ENCODE data around the gene STK4.

STK4 gene

DNA sequence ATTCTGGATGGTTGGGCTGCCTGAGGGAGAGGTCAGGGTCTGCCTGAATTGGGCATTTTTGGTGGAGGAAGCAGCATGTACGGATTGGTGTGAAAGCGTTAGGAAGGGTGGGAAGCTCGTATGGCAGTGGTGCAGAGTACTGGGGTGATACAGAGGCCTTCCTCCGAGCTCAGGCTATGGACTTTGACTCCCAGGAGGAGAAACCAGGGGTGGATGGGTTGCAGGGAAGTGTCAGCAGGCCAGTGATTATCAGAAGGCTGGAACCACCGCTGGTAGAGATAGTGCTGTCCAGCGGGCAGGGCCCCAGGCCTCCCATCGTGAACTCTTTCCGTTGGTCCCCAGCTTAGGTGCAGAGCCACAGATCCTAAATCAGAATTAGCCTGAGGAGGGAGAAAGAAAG lies 143.3 kb downstream of the STK4 start:
- no peak for DNase-seq (ENCODE audit: low read depth in 1 of 2, low spot score in 1 of 2)

DNA sequence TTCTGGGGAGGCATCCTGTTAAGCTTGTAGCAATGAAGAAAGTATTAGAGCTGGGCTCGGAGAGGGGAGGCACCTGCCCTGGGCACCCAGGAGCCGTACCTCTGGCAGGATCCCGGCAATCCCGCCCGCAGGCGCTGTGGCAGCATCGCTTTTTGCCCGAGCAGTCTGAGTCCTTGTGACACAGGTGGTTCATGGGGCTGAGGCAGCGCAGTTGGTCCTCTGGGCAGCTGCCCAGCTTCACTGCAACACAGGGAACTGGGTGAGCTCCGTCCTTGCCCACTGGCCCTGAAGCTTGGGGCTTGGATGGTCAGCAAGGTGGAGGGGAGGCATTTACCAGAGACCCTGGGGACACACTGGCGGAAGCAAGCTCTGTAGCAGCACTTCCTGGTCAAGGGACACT lies 144.0 kb downstream of the STK4 start:
- no peak for DNase-seq (ENCODE audit: low read depth in 1 of 2, low spot score in 1 of 2)

DNA sequence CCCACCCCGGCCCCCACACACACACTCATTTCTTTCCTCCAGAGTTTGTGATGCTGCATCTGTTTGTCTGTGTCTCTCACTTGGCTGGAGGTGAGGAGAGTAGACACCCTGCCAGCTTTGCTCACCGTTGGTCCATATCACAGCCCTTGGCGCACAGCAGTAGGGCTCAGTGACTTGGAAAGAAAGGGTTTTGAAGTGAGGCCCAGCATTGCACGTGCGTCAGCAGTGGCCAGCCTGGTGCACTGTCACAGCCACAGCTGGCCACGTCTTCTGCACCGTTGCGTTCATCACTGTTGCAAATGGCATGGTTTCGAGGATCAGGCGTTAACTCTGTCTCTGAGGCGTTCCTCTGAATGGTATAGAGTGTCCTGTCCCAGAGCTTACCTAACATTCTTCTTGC lies 145.0 kb downstream of the STK4 start:
- DNase-seq (ENCODE audit: low read depth in 1 of 2, low spot score in 1 of 2) = no peak

DNA sequence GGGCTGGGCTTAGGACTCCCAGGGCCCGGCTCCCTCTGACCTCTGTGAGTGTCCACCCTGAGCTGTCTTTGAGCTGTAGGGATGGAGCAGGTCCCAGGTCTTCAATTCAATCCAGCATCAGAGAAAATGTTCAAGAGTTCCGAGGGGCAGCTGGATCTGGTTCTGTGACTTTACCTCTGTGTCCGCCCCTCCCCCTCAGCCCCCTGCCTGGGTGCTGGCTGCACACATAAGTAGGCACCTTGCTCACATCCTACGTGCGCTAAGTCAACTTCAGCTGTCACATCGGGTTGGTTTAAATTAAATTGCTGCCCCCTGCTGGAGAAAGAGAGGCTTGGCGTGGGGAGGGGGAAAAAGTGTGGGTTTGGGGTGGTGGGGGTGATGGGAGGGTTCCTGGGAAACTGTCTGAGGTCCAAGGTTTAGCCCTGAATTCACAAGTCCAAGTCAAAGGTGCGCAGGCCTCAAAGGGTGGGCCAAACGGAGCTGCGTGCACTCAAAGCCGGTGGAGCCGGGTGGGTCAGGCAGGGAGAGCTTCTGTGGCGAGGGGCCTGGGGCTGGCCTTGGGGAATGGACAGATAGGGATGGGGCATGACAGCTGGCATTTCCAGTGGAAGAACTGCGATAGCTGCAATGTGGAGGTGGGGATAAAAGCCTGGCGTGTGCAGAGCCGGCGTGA lies 145.6 kb downstream of the STK4 start:
- DNase-seq (ENCODE audit: low read depth in 1 of 2, low spot score in 1 of 2) = no peak

DNA sequence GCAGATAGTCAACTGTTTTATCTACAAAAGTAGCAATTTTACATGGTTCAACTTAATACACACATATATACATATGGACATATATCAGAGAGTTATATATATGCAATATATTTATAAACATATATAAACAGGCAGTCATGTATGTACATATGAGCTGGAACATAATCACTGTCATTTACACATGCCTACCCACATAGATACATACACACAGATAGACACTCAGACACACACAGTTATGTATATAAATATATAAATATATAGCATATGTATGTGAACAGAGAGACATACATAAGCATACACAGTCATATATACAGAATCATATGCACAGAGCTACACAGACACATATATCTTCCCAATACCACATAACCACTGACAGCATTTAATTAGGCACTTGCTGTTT lies 146.4 kb downstream of the STK4 start:
- DNase-seq (ENCODE audit: low read depth in 1 of 2, low spot score in 1 of 2) = no peak

DNA sequence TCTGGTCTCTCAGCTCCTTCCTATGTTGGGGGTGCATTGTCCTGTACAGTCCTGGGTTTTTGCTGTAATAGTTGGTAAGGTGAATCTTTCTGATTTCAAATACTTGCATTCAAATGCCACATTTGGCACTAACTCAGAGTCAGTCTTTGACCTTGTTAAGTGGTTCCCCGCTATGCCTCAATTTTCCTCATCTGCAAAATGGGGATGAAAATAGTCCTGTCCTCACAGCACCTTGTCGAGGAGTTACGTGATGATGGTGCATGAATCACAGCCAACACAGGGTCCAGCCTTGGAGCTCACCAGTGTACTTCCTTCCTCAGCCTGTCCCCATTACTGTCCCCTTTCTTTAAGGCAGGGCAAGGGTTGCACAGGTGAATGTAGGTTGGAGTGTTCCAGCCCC lies 147.6 kb downstream of the STK4 start:
- DNase-seq (ENCODE audit: low read depth in 1 of 2, low spot score in 1 of 2) = no peak

DNA sequence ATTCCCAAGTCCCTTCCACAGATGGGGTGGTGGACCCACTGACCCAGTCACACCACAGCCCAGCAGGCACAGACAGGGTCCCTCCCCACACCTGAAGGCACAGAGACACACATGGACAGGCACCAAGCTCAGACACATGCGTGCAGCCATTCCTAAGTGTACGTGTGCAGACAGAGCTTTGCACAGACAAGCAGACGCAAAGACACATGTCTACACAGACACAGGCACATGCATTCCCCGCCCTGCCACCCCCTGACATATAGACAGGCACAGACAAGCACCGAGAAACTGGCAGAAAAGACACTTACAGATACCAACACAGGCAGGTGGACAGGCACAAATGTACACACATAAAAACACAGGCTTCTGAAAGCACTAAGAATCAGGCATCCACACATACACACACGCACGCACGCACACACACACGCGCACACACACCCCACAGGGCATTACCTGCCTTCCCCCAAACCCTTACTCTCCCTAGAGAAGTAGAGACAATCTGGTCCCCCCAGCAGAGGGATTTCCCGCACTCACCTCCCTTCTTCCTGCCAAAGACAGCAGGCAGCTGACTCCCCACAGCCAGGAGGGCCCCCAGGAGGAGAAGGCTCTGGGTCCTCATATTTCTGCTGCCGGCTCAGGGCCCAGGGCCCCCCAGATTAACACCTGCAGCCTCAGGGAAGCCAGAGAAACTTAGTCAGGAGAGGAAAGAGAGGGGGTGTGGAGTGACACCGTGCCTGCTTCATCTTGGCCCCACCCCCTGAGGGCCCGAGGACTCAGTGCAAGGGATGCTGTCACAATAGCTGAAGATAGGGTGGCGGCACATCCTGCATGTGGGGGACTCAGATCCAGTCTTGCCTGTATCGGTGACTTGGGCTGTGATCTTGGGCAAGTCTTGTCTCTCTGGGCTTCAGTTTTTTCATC lies 148.4 kb downstream of the STK4 start, which contains the start of gene WFDC5:
TSS of gene WFDC5 (minus strand) at position 710 of the 921 bp plus-strand sequence. CDS start at position 619, 91 bp downstream.
- no peak for DNase-seq (ENCODE audit: low read depth in 1 of 2, low spot score in 1 of 2)

DNA sequence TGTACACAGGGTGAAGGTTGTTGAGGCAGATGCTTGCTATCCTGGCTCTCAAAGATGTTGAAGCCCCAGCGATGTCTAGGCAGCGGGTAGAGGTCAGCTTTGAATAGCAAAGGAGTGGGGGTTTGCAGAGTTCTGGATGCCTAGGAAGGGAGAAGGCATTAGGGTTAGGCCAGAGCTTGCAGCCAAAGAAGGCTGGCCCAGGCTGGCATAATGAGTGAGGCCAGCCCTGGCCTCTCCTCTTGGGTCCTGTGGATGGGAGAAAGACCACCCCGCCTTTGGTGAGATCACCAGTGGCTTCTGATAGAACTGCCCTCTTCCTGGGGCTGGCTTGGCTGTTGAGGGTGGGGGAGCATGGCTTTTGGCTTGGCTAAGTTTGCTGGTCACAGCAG lies 149.1 kb downstream of the STK4 start:
- DNase-seq (ENCODE audit: low read depth in 1 of 2, low spot score in 1 of 2) = no peak

DNA sequence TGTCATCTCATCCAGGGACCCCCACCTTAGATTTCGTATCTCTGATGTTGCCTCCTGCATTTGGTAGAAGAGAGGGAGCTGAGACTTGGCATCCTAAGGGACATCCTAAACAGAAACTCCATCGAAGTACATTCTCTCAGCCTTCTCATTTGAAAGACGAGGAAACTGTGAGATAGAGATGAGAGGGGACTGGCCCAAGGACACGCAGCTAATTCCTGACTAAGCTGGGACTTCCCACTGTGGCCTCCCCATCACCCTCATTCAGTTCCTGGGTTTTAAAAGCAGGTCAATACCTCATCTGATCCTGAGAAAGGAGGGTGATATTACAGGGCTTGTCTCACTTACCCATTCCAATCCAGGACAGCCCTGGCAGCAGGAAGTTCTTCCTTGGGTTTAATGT lies 149.5 kb downstream of the STK4 start:
- no peak for DNase-seq (ENCODE audit: low read depth in 1 of 2, low spot score in 1 of 2)

DNA sequence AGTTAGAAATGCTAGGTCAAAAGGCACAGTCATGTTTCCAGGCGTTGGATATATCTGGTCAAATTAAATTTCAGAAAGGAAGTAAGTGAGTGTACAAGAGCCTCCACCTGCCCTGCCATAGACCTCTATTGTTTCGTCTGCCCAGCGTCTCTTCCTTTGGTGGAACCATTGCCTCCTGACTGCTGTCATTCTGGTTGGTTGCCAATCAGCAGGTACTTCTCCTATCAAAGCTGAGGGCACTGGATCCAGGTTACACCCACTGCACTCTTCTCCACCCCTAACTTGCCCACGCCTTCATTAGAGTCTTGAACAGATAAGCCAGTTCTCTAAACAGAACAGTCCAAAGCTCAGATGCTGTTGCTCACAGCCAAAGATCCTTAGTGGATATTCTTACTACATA lies 151.3 kb downstream of the STK4 start:
- DNase-seq (ENCODE audit: low read depth in 1 of 2, low spot score in 1 of 2) = no peak

DNA sequence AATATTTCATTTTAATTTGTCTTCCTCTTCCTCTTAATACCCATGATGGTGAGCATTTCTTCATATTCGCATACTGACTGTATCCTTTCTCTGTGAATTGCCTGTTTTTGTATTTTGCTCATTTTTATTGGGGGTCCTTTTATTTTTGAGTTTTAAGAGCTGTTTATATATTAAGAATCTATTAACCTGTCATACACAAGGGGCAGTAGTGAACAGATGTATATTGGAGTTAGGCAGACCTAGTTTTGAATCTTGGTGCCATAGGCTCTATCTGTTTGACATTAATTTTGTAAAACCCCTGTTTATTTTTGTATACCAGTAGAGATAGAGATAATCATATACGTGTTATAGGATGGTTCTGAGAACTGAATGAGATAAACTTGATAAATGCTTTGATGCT lies 151.7 kb downstream of the STK4 start:
- DNase-seq (ENCODE audit: low read depth in 1 of 2, low spot score in 1 of 2) = no peak

DNA sequence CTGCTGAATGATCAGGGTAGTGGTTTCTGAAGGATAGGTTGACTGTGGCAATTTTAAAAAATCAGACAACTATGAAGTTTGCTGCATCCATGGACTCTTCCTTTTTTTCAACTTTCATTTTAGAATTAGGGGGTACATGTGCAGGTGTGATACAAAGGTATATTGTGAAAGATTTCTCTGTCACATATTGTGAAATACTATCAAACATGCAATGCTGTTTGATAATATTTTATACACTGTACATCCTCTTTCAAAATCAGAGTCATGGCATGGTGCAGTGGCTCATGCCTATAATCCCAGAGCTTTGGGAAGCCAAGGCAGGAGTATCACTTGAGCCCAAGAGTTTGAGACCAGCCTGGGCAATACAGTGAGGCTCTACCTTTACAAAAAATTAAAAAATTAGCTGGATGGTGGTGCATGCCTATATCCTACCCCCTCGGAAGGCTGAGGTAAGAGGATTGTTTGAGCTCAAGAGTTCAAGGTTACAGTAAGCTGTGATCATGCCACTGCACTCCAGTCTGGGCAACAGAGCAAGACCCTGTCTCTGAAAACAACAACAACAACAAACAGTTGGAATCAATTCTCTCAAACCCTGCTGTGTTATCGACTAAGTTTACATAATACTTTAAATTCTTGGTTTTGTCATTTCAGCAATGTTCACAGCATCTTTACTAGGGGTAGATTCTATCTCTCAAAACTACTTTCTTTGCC lies 153.4 kb downstream of the STK4 start:
- DNase-seq (ENCODE audit: low read depth in 1 of 2, low spot score in 1 of 2) = no peak

DNA sequence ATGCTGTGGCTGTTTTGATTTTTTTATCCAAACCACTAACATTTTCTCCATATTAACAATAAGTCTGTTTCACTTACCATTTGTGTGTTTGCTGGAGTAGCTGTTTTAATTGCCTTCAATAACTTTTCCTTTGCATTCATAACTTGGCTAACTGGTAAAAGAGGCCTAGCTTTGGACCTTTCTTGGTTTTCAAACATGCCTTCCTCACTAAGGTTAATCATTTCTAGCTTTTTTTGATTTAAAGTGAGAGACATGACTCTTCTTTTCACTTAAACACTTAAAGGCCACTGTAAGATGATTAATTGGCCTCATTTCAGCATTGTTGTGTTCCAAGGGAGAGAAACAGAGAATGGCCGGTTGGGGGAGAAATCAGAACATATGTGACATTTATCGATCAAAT lies 155.1 kb downstream of the STK4 start:
- no peak for DNase-seq (ENCODE audit: low read depth in 1 of 2, low spot score in 1 of 2)

DNA sequence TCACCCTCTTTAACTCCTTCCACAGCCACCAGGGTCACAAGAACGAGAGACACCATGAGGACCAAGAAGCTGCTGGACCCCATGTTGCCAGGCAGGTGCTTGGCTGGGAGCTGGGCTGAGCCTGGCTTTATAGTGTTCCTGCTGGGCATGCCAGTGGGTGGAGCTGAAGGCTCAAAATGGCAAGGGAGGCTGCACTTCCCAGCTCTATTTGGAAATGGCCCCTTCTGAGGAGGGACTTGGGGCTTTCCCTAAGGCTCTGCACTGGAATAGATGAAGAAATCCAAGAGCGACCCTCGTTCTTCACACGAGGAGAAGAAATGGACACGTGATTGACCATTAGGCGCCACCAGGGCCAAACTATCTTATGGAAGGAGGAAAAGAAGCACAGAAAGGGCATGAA lies 158.1 kb downstream of the STK4 start, which contains the start of gene WFDC12:
TSS of gene WFDC12 (minus strand) at position 101 of the 400 bp plus-strand sequence. CDS start at position 83, 18 bp downstream.
- no peak for DNase-seq (ENCODE audit: low read depth in 1 of 2, low spot score in 1 of 2)

DNA sequence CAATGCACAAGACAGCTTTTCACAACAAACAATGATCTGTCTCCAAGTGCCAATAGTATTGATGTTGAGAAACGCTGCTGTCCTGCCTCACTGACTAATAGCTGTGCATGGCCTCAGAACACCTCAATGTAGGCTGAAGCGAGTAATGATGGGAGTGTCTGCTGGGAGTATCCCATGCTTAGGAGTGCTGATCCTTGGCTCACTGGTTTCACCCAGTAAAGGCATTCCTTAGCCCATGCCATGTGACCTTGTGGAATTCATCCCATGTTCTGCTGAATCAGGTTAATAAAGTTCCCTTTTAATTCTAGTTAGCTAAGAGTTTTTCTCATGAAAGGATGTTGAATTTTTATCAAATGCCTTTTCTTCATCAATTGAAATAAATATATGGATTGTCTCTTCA lies 161.8 kb downstream of the STK4 start:
- no peak for DNase-seq (ENCODE audit: low read depth in 1 of 2, low spot score in 1 of 2)

Data from activated T-helper 1 cell treated with anti-CD3 and anti-CD28 coated beads, Interleukin-2, amount 50 U/mL, for 16 hours (primary cell).